Right cardiac atrium (tissue), 5 donors: ENCODE measurements around the gene GRK2. TPM values are rescaled to one million over a fixed set of nuclear protein-coding genes. Genes with fewer than 3 reads are reported as not detected.
"Not testable (repeated sequence)": the region's sequence is repeated elsewhere in the genome, so short reads cannot be mapped to it uniquely, and the experiment has no call there.

ENCODE experiments used
- ATAC-seq, 2 donors: fragments of 200-7000 bp; cut with Tn5 transposase; one replicate each; pipeline versions ENCODE4 v1.8.0 to v1.9.1; 2020; ENCODE audit warnings: moderate library complexity in 2 of 2, mild to moderate bottlenecking in 1 of 2
- DNase-seq, 3 donors: peaks; one replicate each; pipeline ENCODE4 v3.0.0-alpha.2; 2020
- H3K27ac ChIP-seq: one replicate; pipeline ENCODE4 v1.5.1; 2013; ENCODE audit warnings: mild to moderate bottlenecking, low read length, control low read depth, moderate library complexity
- H3K27me3 ChIP-seq: one replicate; pipeline ENCODE4 v1.6.1; 2013; ENCODE audit not compliant: control insufficient read depth, insufficient read depth
- H3K4me1 ChIP-seq: one replicate; pipeline ENCODE4 v1.6.1; 2013; ENCODE audit warnings: low read length; ENCODE audit not compliant: control insufficient read depth, insufficient read depth
- H3K4me3 ChIP-seq: one replicate; pipeline ENCODE4 v1.5.1; 2013; ENCODE audit warnings: low read length, control low read depth
- H3K9me3 ChIP-seq: one replicate; pipeline ENCODE4 v1.6.1; 2013; ENCODE audit warnings: low read length; ENCODE audit not compliant: control insufficient read depth
- WGBS: extraction: QIAGEN DNeasy Blood & Tissue Kit; methylation state at CpG from one replicate; pipeline ENCODE4 v1.1.7; 2013; 5-methylcytosine and 5-hydroxymethylcytosine counted together
- intact Hi-C, 4 donors: fragments of 100-400 bp; cut with DNase I; formaldehyde crosslinking; loops; one replicate each; pipeline versions ENCODE4 v1.11.0 to v1.14.0; 2022 to 2023
- polyA plus RNA-seq: library from polyadenylated mRNA; stranded (reverse); fragments of 200-250 nt; gene quantifications from one replicate; pipeline ENCODE4 v1.2.3, GENCODE V29; 2013
- total RNA-seq, 4 donors: library from RNA; stranded (reverse); fragmentation: NEBNext Ultra II Directional; extraction: Animal tissue kit (Norgen Biotek cat#: 25700); gene quantifications; one replicate each; pipeline ENCODE4 v1.2.1, GENCODE V29; 2021
- donor health status: healthy with polysubstance abuse.
- donor health status: DM: no; HTN: yes; CAD: no.
- donor health status: DM: no; HTN: no; CAD: no.
- donor health status: DM: no; HTN: yes; CAD: no; lungs with severe emphysema.
- donor health status: DM: yes; HTN: yes; CAD: no.

The GRK2 gene
- total and polyA plus RNA-seq, 5 donors: 50.4 to 56.6 (median 54.0) TPM

DNA sequence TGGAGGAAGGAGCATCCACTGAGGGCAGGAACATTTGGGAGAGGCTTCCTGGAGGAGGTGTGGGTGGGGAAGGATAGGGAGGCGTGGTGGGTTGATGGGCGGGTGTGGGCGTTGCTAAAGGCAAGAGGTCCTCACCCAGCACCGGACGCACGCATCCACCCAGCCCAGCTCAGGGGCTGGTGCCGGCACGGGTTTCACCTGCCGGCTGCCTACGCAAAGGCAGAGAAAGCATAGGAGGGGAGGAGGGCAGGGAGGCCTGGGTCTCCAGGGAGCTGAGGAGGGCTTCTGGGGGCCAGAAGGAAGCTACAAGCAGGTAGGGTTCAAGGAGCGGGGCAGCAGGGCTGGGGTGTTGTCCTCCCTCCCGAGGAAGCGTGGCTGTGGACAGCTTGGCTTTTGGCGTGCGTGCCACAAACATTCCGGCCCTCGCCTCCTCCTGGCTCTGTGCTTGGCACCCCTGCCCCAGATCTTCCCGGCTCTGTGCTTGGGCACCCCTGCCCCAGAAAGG, 44.8 kb downstream of the GRK2 start:
- intact Hi-C loops: no loop called here
- Histone ChIP-seq H3K27ac (no peak overlapping the region), H3K4me1 (no peaks in the 10 kb centered on the region), H3K27me3 (no peaks in the 10 kb centered on the region), H3K9me3 (no peaks in the 10 kb centered on the region), H3K4me3 (no peak overlapping the region)
- WGBS: 87% methylated on average over 18 of the region's 18 CpGs
- DNase-seq (peak in 1 of 3 donors; percentile 42), ATAC-seq (no peak)

GRCh38 chr11:67311556-67312082, 45.3 kb downstream of the GRK2 start:
- Histone ChIP-seq H3K4me3 (no peak overlapping the region), H3K27ac (no peak overlapping the region), H3K27me3 (no peaks in the 10 kb centered on the region), H3K9me3 (no peaks in the 10 kb centered on the region), H3K4me1 (no peaks in the 10 kb centered on the region)
- ATAC-seq (no peak), DNase-seq (no peak)
- WGBS: 85% methylated on average over 15 of the region's 15 CpGs
- intact Hi-C loops: no loop called here

- no peak overlapping the region for H3K27ac ChIP-seq
- intact Hi-C loops: no loop called here
These were observed 46.1 kb downstream of the GRK2 start for GRCh38 chr11:67312187-67313021.

GRCh38 chr11:67313125-67313890, 47.0 kb downstream of the GRK2 start:
- DNase-seq: no peak
- intact Hi-C loops: no loop called here
- no peaks in the 10 kb centered on the region for H3K9me3 ChIP-seq
- H3K27me3 ChIP-seq: no peaks in the 10 kb centered on the region
- ATAC-seq: no peak
- no peak overlapping the region for H3K27ac ChIP-seq
- no peaks in the 10 kb centered on the region for H3K4me1 ChIP-seq
- WGBS: 83% methylated on average over 11 of the region's 11 CpGs
- no peak overlapping the region for H3K4me3 ChIP-seq

More at GRCh38 chr11:67312187-67313021, 46.1 kb downstream of the GRK2 start:
- H3K9me3 ChIP-seq: no peaks in the 10 kb centered on the region
- H3K27me3 ChIP-seq: no peaks in the 10 kb centered on the region
- 69% methylated on average over 22 of the region's 22 CpGs for WGBS
- H3K4me1 ChIP-seq: no peaks in the 10 kb centered on the region
- ATAC-seq (no peak), DNase-seq (peak in 1 of 3 donors; percentile 33)
- no peak overlapping the region for H3K4me3 ChIP-seq

- no peaks in the 10 kb centered on the region for H3K9me3 ChIP-seq
- intact Hi-C loops: no loop called here
- no peak overlapping the region for H3K27ac ChIP-seq
- H3K27me3 ChIP-seq: no peaks in the 10 kb centered on the region
- ATAC-seq (no peak), DNase-seq (no peak)
- WGBS: 85% methylated on average over 2 of the region's 2 CpGs
- H3K4me1 ChIP-seq: no peaks in the 10 kb centered on the region
- no peak overlapping the region for H3K4me3 ChIP-seq
These were observed 47.9 kb downstream of the GRK2 start for GRCh38 chr11:67314218-67314617.

DNA sequence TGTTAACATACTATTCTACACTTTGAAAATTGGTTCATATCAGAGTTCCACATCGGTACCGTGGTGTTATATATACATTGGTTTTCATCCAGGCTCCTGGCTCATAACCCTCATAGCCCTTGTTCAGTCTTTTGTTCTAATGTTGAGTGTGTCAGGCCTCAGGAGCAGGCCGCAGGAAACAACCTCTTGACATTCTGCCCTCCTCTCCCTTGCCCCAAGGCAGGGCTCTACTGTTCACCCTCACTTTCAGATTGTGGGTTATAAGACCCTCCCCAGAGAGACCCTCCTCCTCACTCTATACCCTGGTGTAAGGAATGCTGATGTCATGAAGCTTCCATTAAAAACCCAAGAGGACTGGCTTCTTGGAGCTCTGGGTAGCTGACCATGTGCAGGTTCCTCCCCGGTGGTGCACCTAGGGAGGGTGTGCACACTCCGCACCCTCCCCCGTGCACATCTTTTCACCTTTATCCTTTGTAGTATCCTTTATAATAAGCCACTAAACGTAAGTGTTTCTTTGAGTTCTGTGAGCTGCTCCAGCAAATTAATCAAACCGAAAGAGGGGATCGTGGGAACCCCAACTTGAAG, 49.1 kb downstream of the GRK2 start:
- intact Hi-C loops: loop anchor here in 1 of 4 donors (5.0 kb wide), 1 partner anchor 48 kb away; the partner anchor contains the start of gene GRK2
- ATAC-seq (no peak), DNase-seq (no peak)
- H3K4me3 ChIP-seq: no peak overlapping the region
- H3K27ac ChIP-seq: no peak overlapping the region
- H3K9me3 ChIP-seq: no peaks in the 10 kb centered on the region
- 79% methylated on average over 9 of the region's 9 CpGs for WGBS
- H3K27me3 ChIP-seq: no peaks in the 10 kb centered on the region
- H3K4me1 ChIP-seq: no peaks in the 10 kb centered on the region

DNA sequence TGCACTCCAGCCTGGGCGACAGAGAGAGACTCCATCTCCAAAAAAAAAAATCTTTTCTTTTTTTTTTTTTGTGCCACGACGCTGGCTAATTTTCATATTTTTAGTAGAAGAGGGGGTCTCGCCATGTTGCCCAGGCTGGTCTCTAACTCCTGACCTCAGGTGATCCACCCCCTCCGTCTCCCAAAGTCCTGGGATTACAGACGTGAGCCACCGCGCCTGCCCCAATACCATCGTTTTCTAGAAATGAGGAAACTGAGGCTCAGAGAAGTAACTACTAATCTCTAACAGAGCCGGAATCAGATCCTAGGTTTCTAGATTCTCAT, 50.6 kb downstream of the GRK2 start:
- under 1% methylated on average over 10 of the region's 10 CpGs for WGBS
- no peak for ATAC-seq
- no peak for DNase-seq
- intact Hi-C loops: loop anchor here (2.0 to 5.0 kb wide), 3 partner anchors 50 to 52 kb away; partner anchors contain the start of gene GRK2 (in 3 of the 4)
- Histone ChIP-seq H3K27me3 (no peaks in the 10 kb centered on the region), H3K27ac (peak overlapping the region; percentile 72), H3K4me3 (peak overlapping the region; percentile 47), H3K9me3 (no peaks in the 10 kb centered on the region), H3K4me1 (no peaks in the 10 kb centered on the region)

- Histone ChIP-seq H3K4me1 (no peaks in the 10 kb centered on the region), H3K9me3 (no peaks in the 10 kb centered on the region), H3K27me3 (no peaks in the 10 kb centered on the region), H3K4me3 (peak overlapping the region; percentile 47), H3K27ac (peak overlapping the region; percentile 72)
- peak; percentile 96 to 98 (median 98) for DNase-seq
- intact Hi-C loops: loop anchor here (2.0 to 5.0 kb wide), 3 partner anchors 50 to 53 kb away; partner anchors contain the start of gene GRK2 (in 3 of the 4)
- WGBS: under 1% methylated on average over 55 of the region's 55 CpGs
- peak; percentile 94 to 95 for ATAC-seq
These were observed 51.1 kb downstream of the GRK2 start for GRCh38 chr11:67317205-67317887.

- ATAC-seq (peak in 1 of 2 donors; percentile 14), DNase-seq (peak in 1 of 3 donors; percentile 78)
- H3K4me3 ChIP-seq: peak overlapping the region; percentile 47
- H3K27ac ChIP-seq: no peak overlapping the region
- WGBS: under 1% methylated on average over 53 of the region's 53 CpGs
- H3K27me3 ChIP-seq: no peaks in the 10 kb centered on the region
- intact Hi-C loops: loop anchor here (2.0 to 5.0 kb wide), 3 partner anchors 51 to 53 kb away; partner anchors contain the start of gene GRK2 (in 3 of the 4)
- no peaks in the 10 kb centered on the region for H3K4me1 ChIP-seq
- H3K9me3 ChIP-seq: no peaks in the 10 kb centered on the region
These were observed 51.7 kb downstream of the GRK2 start for GRCh38 chr11:67317888-67318555.

DNA sequence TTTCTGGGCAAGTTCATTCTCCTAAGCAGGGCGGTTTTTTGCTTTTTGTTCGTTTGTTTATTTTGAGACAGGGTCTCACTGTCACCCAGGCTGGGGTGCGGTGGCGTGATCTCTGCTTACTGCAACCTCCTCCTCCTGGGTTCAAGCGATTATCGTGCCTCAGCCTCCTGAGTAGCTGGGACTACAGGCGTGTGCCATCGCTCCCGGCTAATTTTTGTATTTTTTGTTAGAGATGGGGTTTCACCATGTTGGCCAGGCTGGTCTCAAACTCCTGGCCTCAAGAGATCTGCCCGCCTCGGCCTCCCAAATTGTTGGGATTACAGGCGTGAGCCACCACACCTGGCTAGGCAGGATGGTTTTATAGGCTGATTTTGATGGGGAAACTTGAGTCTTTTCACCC, 52.6 kb downstream of the GRK2 start:
- 91% methylated on average over 12 of the region's 12 CpGs for WGBS
- intact Hi-C loops: loop anchor here in 1 of 4 donors (5.0 kb wide), 1 partner anchor 52 kb away; the partner anchor contains the start of gene GRK2
- ATAC-seq, H3K4me3 ChIP-seq, H3K27me3 ChIP-seq, H3K4me1 ChIP-seq, H3K9me3 ChIP-seq, DNase-seq, H3K27ac ChIP-seq: not testable (repeated sequence)
